Measurements from ENCODE around the gene NOL7. TPM values are rescaled to one million over a fixed set of nuclear protein-coding genes. Genes with fewer than 3 reads are reported as not detected.

NOL7 gene
- total and polyA plus RNA-seq, 8 donors = 22.7 to 40.3 (median 28.1) TPM

GRCh38 chr6:13661647-13662046 is 46.5 kb downstream of the NOL7 start:
- Histone ChIP-seq H3K9me3 (no peaks in the 10 kb centered on the region), H3K4me3 (no peak overlapping the region), H3K27ac (no peak overlapping the region), H3K27me3 (no peaks in the 10 kb centered on the region), H3K4me1 (peaks cover 17 to 39% (median 23%) of the 10 kb centered on the region in 3 donors), H3K36me3 (no peaks in the 10 kb centered on the region)
- no peak for FAIRE-seq
- intact Hi-C loops (cut with DNase I) = no loop called here
- no peak for TF ChIP-seq CTCF (IDR thresholded peaks at IDR 0.05)
- no peak for ATAC-seq
- DNase-seq = no peak
- 89 to 92% methylated on average over 2 of the region's 2 CpGs for WGBS, 2 donors

GRCh38 chr6:13662651-13663334 is 47.7 kb downstream of the NOL7 start:
- intact Hi-C loops (cut with DNase I) = no loop called here
- 73 to 80% methylated on average over 3 of the region's 3 CpGs for WGBS, 2 donors
- H3K36me3 ChIP-seq = no peaks in the 10 kb centered on the region
- H3K9me3 ChIP-seq = no peaks in the 10 kb centered on the region
- no peak overlapping the region for H3K27ac ChIP-seq
- TF ChIP-seq CTCF (IDR thresholded peaks at IDR 0.05) = no peak
- H3K4me3 ChIP-seq = no peak overlapping the region
- no peak for ATAC-seq
- FAIRE-seq = no peak
- no peaks in the 10 kb centered on the region for H3K27me3 ChIP-seq
- H3K4me1 ChIP-seq = peaks cover 17 to 39% (median 23%) of the 10 kb centered on the region in 3 donors
- DNase-seq = no peak

DNA sequence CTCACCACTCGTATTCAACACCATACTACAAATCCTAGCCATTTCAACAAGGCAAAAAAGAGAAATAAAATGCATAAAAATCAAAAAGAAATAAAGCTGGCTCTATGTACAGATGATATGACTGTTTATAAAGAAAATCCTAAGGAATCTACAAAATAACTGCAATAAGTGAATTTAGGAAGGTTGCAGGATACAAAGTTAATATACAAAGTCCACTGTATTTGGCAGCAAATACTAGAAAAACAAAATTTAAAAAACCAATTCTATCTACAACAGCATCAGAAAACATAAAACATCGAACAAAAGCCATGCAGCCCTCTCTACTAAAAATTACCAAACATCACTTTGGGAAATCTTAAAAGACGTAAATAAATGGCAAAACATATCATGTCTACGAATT is 48.9 kb downstream of the NOL7 start:
- Histone ChIP-seq H3K27me3 (no peaks in the 10 kb centered on the region), H3K9me3 (no peaks in the 10 kb centered on the region), H3K4me1 (peaks cover 17 to 46% (median 23%) of the 10 kb centered on the region in 3 donors), H3K36me3 (no peaks in the 10 kb centered on the region), H3K4me3 (no peak overlapping the region), H3K27ac (no peak overlapping the region)
- ATAC-seq (no peak), FAIRE-seq (no peak), DNase-seq (no peak)
- no peak for TF ChIP-seq CTCF (IDR thresholded peaks at IDR 0.05)
- intact Hi-C loops (cut with DNase I) = no loop called here
- WGBS, 2 donors = 85 to 91% methylated on average over 4 of the region's 4 CpGs

- Histone ChIP-seq H3K27me3 (no peaks in the 10 kb centered on the region), H3K27ac (no peak overlapping the region), H3K9me3 (no peaks in the 10 kb centered on the region), H3K4me3 (no peak overlapping the region), H3K36me3 (no peaks in the 10 kb centered on the region), H3K4me1 (peaks cover 17 to 42% (median 23%) of the 10 kb centered on the region in 3 donors)
- DNase-seq (no peak), FAIRE-seq (no peak), ATAC-seq (no peak)
- intact Hi-C loops (cut with DNase I) = no loop called here
- no peak for TF ChIP-seq CTCF (IDR thresholded peaks at IDR 0.05)
These were observed 49.7 kb downstream of the NOL7 start for GRCh38 chr6:13664703-13665352.
